GM18873 (cell line): ENCODE measurements around the gene ANXA11.

Experiments used
- ATAC-seq: cut with Tn5 transposase; IDR thresholded peaks from one replicate; pipeline ENCODE4 v1.9.1; 2021; ENCODE audit warnings: mild to moderate bottlenecking, moderate library complexity, moderate number of reproducible peaks; ENCODE audit not compliant: unreplicated experiment, low FRiP score

ANXA11 gene

GRCh38 chr10:80167471-80168161, 37.7 kb downstream of the ANXA11 start:
- ATAC-seq: no peak

GRCh38 chr10:80166581-80167470, 38.5 kb downstream of the ANXA11 start:
- ATAC-seq: no peak

- no peak for ATAC-seq
Measured at GRCh38 chr10:80165173-80165572, 40.2 kb downstream of the ANXA11 start.

- ATAC-seq: no peak
Measured at GRCh38 chr10:80164596-80164995, 40.7 kb downstream of the ANXA11 start.

GRCh38 chr10:80163741-80164341, 41.5 kb downstream of the ANXA11 start:
- ATAC-seq: no peak

- ATAC-seq: no peak
Measured at GRCh38 chr10:80161321-80162083, 43.8 kb downstream of the ANXA11 start.

GRCh38 chr10:80160361-80161320, 44.7 kb downstream of the ANXA11 start:
- ATAC-seq: no peak

GRCh38 chr10:80159166-80159873, 46.0 kb downstream of the ANXA11 start:
- ATAC-seq: no peak

GRCh38 chr10:80158598-80159127, 46.7 kb downstream of the ANXA11 start:
- ATAC-seq: no peak

GRCh38 chr10:80158126-80158525, 47.2 kb downstream of the ANXA11 start:
- no peak for ATAC-seq

- no peak for ATAC-seq
Measured at GRCh38 chr10:80157561-80157960, 47.8 kb downstream of the ANXA11 start.

- no peak for ATAC-seq
Measured at GRCh38 chr10:80156216-80156615, 49.1 kb downstream of the ANXA11 start.

GRCh38 chr10:80155696-80156215, 49.6 kb downstream of the ANXA11 start:
- no peak for ATAC-seq

- no peak for ATAC-seq
Measured at GRCh38 chr10:80154978-80155695, 50.2 kb downstream of the ANXA11 start.

- ATAC-seq: no peak
Measured at GRCh38 chr10:80154626-80154977, 50.7 kb downstream of the ANXA11 start.

GRCh38 chr10:80153460-80153859, 51.9 kb downstream of the ANXA11 start:
- no peak for ATAC-seq

GRCh38 chr10:80152820-80153219, 52.5 kb downstream of the ANXA11 start:
- no peak for ATAC-seq

GRCh38 chr10:80150172-80150571, 55.2 kb downstream of the ANXA11 start:
- no peak for ATAC-seq
